G401.6 (cell line): ENCODE data around the gene TINAG.

ENCODE experiments used
- FAIRE-seq: peaks from 2 replicates; lab custom pipeline; 2012; peaks lifted over from hg19 to GRCh38; lab: Jason Lieb, UNC

The TINAG gene

GRCh38 chr6:54308289-54308985 lies at the start of gene TINAG:
Gene TINAG, plus strand, starts transcription at chr6:54308441. Its CDS starts 110 bp downstream, at chr6:54308551.
- no peak for FAIRE-seq

- FAIRE-seq, result no peak
These were observed 48.2 kb upstream of the TINAG start for GRCh38 chr6:54260025-54260424.

GRCh38 chr6:54262499-54262898 lies 45.7 kb upstream of the TINAG start:
- no peak for FAIRE-seq

GRCh38 chr6:54262971-54263370 lies 45.3 kb upstream of the TINAG start:
- no peak for FAIRE-seq

- FAIRE-seq, result no peak
These were observed 43.5 kb upstream of the TINAG start for GRCh38 chr6:54264581-54265272.

GRCh38 chr6:54266400-54266923 lies 41.8 kb upstream of the TINAG start:
- no peak for FAIRE-seq

- FAIRE-seq, result no peak
These were observed 40.4 kb upstream of the TINAG start for GRCh38 chr6:54267798-54268197.

- no peak for FAIRE-seq
These were observed 34.9 kb upstream of the TINAG start for GRCh38 chr6:54273214-54273820.

GRCh38 chr6:54274383-54274782 lies 33.9 kb upstream of the TINAG start:
- FAIRE-seq, result no peak

GRCh38 chr6:54282186-54282585 lies 26.1 kb upstream of the TINAG start:
- FAIRE-seq, result no peak

GRCh38 chr6:54284161-54284860 lies 23.9 kb upstream of the TINAG start:
- FAIRE-seq, result no peak

- FAIRE-seq, result no peak
These were observed 22.6 kb upstream of the TINAG start for GRCh38 chr6:54285595-54285994.

GRCh38 chr6:54286141-54286540 lies 22.1 kb upstream of the TINAG start:
- no peak for FAIRE-seq

GRCh38 chr6:54288474-54288873 lies 19.8 kb upstream of the TINAG start:
- no peak for FAIRE-seq

- FAIRE-seq, result no peak
These were observed 18.8 kb upstream of the TINAG start for GRCh38 chr6:54289426-54289825.

- no peak for FAIRE-seq
These were observed 17.1 kb upstream of the TINAG start for GRCh38 chr6:54291146-54291545.

- no peak for FAIRE-seq
These were observed 16.5 kb upstream of the TINAG start for GRCh38 chr6:54291738-54292137.

GRCh38 chr6:54294965-54295532 lies 13.2 kb upstream of the TINAG start:
- no peak for FAIRE-seq

- no peak for FAIRE-seq
These were observed 8.5 kb upstream of the TINAG start for GRCh38 chr6:54299542-54300269.

- FAIRE-seq, result no peak
These were observed 6.5 kb upstream of the TINAG start for GRCh38 chr6:54301770-54302169.

- FAIRE-seq, result no peak
These were observed 766 bp upstream of the TINAG start for GRCh38 chr6:54307439-54307910.

GRCh38 chr6:54308986-54309315 lies 710 bp downstream of the TINAG start:
- FAIRE-seq, result no peak
